ENCODE results near the gene NLGN1. TPM values are rescaled to one million over a fixed set of nuclear protein-coding genes. Genes with fewer than 3 reads are reported as not detected.

The NLGN1 gene
- total and polyA plus RNA-seq, 2 of the 8 experiments (the other 6 are each of a cell fraction or from before 2014, with no cell fraction given), result 7.8 to 14.8 TPM

DNA sequence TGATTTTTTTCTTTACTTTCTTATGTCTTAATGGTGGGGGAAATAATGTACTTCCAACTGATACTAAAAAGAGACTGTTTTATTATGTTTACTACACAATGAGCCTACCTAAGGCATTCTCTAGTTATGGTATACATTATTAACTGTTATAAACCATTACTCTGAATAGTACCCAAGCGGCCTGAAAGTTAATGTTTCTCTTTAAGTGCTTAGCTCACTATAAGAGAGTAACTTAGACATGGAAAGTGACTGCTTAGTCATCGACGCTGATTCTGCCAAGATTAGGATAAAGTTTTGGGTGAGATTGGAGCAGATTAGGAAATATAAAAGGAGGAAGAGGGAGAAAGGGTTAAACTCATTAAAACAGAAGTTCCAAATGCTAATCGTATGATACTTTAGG is 365.0 kb downstream of the NLGN1 start:
- FAIRE-seq, result no peak
- POLR2A ChIA-PET (ENCODE audit: partially characterized antibody), result no interaction called here
- H3K4me1 ChIP-seq (replicated peaks in 1 of 4; ENCODE audit: control insufficient read depth in 3 of 4, insufficient read depth in 4 of 4, low read length in 3 of 4), result no peaks in the 10 kb centered on the region
- no peak overlapping the region for H4K91ac ChIP-seq (replicated peaks; ENCODE audit: insufficient read length, low read length)
- H3K9me3 ChIP-seq (ENCODE audit: insufficient read depth in 2 of 2, low read depth in 1 of 2, low read length in 1 of 2), result no peaks in the 10 kb centered on the region
- H3K36me3 ChIP-seq (ENCODE audit: control insufficient read depth in 2 of 4, insufficient read depth in 4 of 4, low read length in 3 of 4), result no peaks in the 10 kb centered on the region
- no peak overlapping the region for H3K23ac ChIP-seq (ENCODE audit: insufficient read length)
- H3K9ac ChIP-seq (replicated peaks in 1 of 4; ENCODE audit: extremely low read depth in 1 of 4, low read depth in 3 of 4, low read length in 3 of 4), result no peak overlapping the region
- no peak overlapping the region for H3K4ac ChIP-seq (replicated peaks; ENCODE audit: insufficient read length, low read depth, low read length)
- no peak overlapping the region for H2BK12ac ChIP-seq (ENCODE audit: low read depth, low read length)
- no peaks in the 10 kb centered on the region for H3K79me2 ChIP-seq (ENCODE audit: control insufficient read depth in 1 of 2, insufficient read depth in 2 of 2, low read length in 2 of 2)
- no peak overlapping the region for H3K4me3 ChIP-seq (ENCODE audit: extremely low read depth in 1 of 4, insufficient read depth in 2 of 4, low read depth in 3 of 4, low read length in 4 of 4)
- CTCF ChIA-PET (ENCODE audit: partially characterized antibody), result interaction anchor here (0.7 kb wide), 1 partner anchor 29 kb away, joined by 3 read pairs; no protein-coding TSS in a partner anchor
- no peak overlapping the region for H3K18ac ChIP-seq (ENCODE audit: extremely low read depth, low read length)
- H3K56ac ChIP-seq (replicated peaks; ENCODE audit: insufficient read length, low read depth, low read length), result no peak overlapping the region
- TF ChIP-seq HDAC6 (IDR thresholded peaks at IDR 0.05; ENCODE audit: low read depth, low read length) (no peak), RNF2 (IDR thresholded peaks at IDR 0.05; ENCODE audit: borderline replicate concordance, low read depth, low read length, missing control alignments, poor library complexity, severe bottlenecking) (no peak), MAFK (IDR thresholded peaks at IDR 0.05; ENCODE audit: low read depth, low read length) (no peak), JUN (IDR thresholded peaks at IDR 0.05; ENCODE audit: low read depth, low read length) (no peak), KDM4A (IDR thresholded peaks at IDR 0.05; ENCODE audit: low read depth, low read length, severe bottlenecking) (no peak), EGR1 (IDR thresholded peaks at IDR 0.05; ENCODE audit: borderline replicate concordance, low read depth, low read length) (no peak), POLR2AphosphoS5 (IDR thresholded peaks at IDR 0.05; ENCODE audit: low read depth, low read length) (no peak), TCF12 (IDR thresholded peaks at IDR 0.05; ENCODE audit: low read depth, low read length) (no peak), RFX5 (IDR thresholded peaks at IDR 0.05; ENCODE audit: borderline replicate concordance, low read depth, low read length) (no peak), CHD2 (IDR thresholded peaks at IDR 0.05; ENCODE audit: low read length) (no peak), SIX5 (IDR thresholded peaks at IDR 0.05; ENCODE audit: low read depth, low read length) (no peak), CEBPB (IDR thresholded peaks at IDR 0.05; ENCODE audit: low read depth, low read length) (no peak)
- TF ChIP-seq, protein P1, sequence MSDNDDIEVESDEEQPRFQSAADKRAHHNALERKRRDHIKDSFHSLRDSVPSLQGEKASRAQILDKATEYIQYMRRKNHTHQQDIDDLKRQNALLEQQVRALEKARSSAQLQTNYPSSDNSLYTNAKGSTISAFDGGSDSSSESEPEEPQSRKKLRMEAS (IDR thresholded peaks at IDR 0.05), result no peak
- TF ChIP-seq, protein P2, sequence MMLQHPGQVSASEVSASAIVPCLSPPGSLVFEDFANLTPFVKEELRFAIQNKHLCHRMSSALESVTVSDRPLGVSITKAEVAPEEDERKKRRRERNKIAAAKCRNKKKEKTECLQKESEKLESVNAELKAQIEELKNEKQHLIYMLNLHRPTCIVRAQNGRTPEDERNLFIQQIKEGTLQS (IDR thresholded peaks at IDR 0.05; ENCODE audit: insufficient read depth, low read depth, low read length), result no peak
- no peak overlapping the region for H2BK5ac ChIP-seq (ENCODE audit: low read depth, low read length)
- H2BK20ac ChIP-seq (ENCODE audit: low read length), result no peak overlapping the region
- H3K14ac ChIP-seq (ENCODE audit: insufficient read length), result no peak overlapping the region
- DNase-seq (ENCODE audit: low read depth in 1 of 2, low spot score in 2 of 2), result no peak
- WGBS, 2 experiments (ENCODE audit: extremely low coverage in 1 of 2, insufficient coverage in 1 of 2, insufficient read length in 1 of 2, insufficient replicate concordance in 2 of 2, low coverage in 1 of 2, low lambda C conversion rate in 2 of 2, missing lambda C conversion rate in 1 of 2), result 91% methylated on average over 4 of the region's 4 CpGs; no CpG with 5 or more reads in 1 of the 2 experiments
- no peaks in the 10 kb centered on the region for H3K79me1 ChIP-seq (ENCODE audit: low read depth, low read length)
- no peak overlapping the region for H2AFZ ChIP-seq (ENCODE audit: low read length)
- H4K8ac ChIP-seq (ENCODE audit: extremely low read depth, insufficient read depth, low read length), result no peak overlapping the region
- no peak overlapping the region for H3K4me2 ChIP-seq (ENCODE audit: insufficient read depth in 1 of 2, low read depth in 2 of 2, low read length in 2 of 2)
- H3K23me2 ChIP-seq (ENCODE audit: low read depth, low read length), result no peaks in the 10 kb centered on the region
- H3K27me3 ChIP-seq (replicated peaks in 1 of 4; ENCODE audit: control insufficient read depth in 3 of 4, extremely low read depth in 1 of 4, insufficient read depth in 3 of 4, low read length in 3 of 4), result no peaks in the 10 kb centered on the region
- no peaks in the 10 kb centered on the region for H4K20me1 ChIP-seq (replicated peaks in 1 of 2; ENCODE audit: control insufficient read depth in 1 of 2, insufficient read depth in 2 of 2, low read length in 2 of 2)
- no peak overlapping the region for H3K27ac ChIP-seq (ENCODE audit: low read depth, low read length)
- no peak overlapping the region for H2AK5ac ChIP-seq (ENCODE audit: low read depth, low read length)
- no peak overlapping the region for H2BK120ac ChIP-seq (replicated peaks; ENCODE audit: low read depth, low read length)
- H4K5ac ChIP-seq (ENCODE audit: insufficient read length, low read depth, low read length), result no peak overlapping the region
- H2BK15ac ChIP-seq (ENCODE audit: low read length), result no peak overlapping the region
